HT-29 (cell line): ENCODE measurements around the gene JUN. TPM values are rescaled to one million over a fixed set of nuclear protein-coding genes. Genes with fewer than 3 reads are reported as not detected.

ENCODE experiments used
- DNase-seq: peaks from one replicate; pipeline ENCODE4 v3.0.0-alpha.2; 2015; ENCODE audit warnings: low spot score
- total RNA-seq: library from RNA; depleted of rRNA; stranded (reverse); fragments of >200 nt; shearing (Covaris generic); gene quantifications from 2 replicates; pipeline ENCODE4 v1.2.3, GENCODE V29; 2014; rRNA removed

Gene JUN
- total RNA-seq = 531 and 547 TPM in 2 replicates

DNA sequence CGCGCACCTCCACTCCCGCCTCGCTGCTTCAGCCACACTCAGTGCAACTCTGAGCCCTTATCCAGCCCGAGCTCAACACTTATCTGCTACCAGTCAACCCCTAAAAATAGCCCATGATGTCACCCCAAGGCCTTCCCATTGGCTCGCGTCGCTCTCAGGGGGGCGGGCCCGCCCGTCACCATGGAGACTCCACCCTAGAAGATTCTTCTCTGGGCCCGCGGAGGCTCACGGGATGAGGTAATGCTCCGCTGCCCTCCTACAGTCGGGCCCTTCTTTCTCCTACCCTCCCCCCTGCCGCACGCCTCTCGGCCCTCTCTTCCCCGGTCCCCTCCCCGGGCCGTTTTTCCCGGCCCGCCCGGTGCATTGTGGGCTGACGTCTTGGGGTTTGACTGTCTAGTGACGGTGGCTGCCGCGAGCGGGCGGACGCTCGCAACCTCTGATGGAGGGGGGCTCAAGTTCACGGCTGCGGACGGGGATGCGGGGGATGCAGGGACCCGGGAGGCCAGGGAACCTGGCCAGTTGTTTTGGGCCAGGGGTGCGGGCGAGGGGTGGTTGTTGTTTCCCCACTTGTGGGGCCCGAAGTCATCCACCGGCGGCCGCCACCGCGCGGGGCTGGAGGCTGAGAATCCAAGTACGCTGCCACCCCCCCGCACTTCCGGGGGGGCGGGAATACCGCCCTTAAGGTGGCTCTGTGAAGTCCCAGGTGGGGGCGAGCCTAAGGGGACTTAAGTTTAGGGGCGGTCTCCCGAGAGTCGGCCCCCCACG is at the start of gene JUN:
Gene JUN (minus strand): TSS at position 55 of the 765 bp plus-strand sequence. CDS start 977 bp downstream, outside the sequence.
- DNase-seq = peak; percentile 100

- DNase-seq = no peak
Observed at GRCh38 chr1:58833166-58833565, 49.3 kb upstream of the JUN start.

GRCh38 chr1:58830291-58830690 is 46.4 kb upstream of the JUN start:
- DNase-seq = no peak

- DNase-seq = no peak
Observed at GRCh38 chr1:58829866-58830265, 46.0 kb upstream of the JUN start.

GRCh38 chr1:58827298-58827697 is 43.5 kb upstream of the JUN start:
- DNase-seq = no peak

GRCh38 chr1:58824753-58825389 is 41.0 kb upstream of the JUN start:
- DNase-seq = peak; percentile 57

DNA sequence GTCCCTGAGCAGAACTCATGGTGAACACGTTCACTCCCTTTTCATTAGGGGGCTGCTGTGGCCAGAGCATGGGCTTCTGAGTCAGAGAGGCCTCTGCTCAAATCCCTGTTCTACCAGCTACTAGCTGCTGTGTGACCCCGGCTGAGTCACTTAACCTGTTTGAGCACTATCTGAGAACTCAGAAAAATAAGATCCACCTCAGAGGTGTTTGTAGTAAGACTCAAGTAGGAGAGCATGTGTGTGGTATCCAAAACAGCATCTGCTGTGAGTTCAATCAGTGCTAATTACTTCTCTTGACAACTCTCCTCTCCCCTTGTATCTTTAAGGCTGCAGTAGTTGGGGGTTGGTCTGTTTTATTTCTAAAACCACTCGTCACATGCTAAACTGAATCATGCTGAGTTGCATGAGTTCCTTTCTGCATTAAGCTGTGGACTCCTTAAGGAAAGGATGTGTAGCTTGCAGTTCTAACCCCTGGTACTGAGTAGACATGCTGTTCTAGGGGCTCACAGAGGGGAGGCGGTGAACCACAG is 39.7 kb upstream of the JUN start:
- peak; percentile 79 for DNase-seq

DNA sequence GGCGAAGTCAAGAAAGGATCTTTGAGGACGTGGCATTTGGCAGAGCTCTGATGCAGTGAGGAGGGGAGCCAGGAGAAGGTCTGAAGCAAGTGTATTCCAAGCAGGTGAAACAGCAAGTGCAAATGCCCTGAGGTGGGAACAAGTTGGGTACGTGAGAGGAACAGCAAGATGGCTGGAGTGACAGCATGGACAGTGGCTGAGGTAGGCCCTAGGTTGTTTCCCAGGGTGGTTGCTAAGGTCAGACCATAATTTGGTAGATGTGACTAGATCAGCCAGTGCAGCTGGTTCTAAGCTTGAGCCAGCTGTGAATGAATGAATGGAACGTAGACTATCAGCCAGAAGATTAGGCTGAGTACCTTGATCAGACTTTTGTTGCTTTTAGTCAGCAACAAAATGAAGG is 37.5 kb upstream of the JUN start:
- no peak for DNase-seq

DNA sequence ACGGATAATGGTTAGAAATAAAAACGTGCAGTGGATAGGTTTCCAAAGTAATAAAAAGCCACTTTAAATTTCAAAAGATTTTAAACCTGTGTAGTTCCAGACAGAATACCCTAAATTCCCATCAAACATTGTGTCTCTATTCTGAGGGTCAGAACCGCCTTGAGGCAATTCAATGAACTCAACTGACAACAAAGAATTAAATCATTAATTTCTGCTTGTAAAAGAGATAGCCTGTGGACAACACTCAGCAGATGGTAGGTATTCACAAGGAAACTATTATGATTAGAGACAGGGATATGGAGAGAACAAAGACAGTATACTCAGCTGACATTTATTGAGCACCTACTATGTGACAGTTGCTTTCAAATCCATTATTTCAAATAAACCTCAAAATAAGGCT is 35.1 kb upstream of the JUN start:
- no peak for DNase-seq

DNA sequence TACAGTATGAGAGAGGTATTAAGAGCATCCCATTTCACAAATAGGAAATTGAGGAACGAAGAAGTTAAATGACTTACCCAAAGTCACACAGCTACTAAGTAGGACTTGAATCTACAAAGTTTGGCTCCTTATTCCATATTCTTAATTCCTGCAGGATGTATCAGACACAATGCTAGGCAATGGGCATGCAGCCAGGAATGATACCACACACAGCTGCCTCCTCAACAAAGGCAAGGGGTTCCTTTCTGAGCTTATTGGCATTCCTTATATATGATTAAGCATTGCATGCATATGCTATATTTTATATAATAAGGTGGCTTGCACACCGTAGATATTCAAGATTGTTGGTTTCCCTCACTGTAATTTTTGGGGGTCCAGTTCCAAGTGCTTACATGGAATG is 34.2 kb upstream of the JUN start:
- no peak for DNase-seq

DNA sequence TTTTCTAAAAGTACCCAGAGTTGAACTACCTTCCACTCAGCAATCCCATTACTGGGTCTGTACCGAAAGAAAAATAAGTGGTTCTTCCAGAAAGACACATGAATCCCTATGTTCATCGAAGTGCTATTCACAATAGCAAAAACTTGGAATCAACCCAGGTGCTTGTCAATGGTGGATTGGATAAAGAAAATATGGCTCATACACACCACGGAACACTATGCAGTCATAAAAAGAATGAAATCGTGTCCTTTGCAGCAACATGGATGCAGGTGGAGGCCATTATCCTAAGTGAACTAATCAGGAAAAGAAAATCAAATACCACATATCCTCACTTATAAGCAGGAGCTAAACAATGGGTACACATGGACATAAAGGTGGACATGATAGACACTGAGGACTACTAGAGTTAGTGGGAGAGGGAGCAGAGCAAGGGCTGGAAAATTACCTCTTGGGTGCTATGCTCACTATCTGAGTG is 32.9 kb upstream of the JUN start:
- peak; percentile 28 for DNase-seq

GRCh38 chr1:58816072-58816746 is 32.4 kb upstream of the JUN start:
- peak; percentile 92 for DNase-seq

GRCh38 chr1:58815686-58816071 is 31.8 kb upstream of the JUN start:
- DNase-seq = peak; percentile 80

DNA sequence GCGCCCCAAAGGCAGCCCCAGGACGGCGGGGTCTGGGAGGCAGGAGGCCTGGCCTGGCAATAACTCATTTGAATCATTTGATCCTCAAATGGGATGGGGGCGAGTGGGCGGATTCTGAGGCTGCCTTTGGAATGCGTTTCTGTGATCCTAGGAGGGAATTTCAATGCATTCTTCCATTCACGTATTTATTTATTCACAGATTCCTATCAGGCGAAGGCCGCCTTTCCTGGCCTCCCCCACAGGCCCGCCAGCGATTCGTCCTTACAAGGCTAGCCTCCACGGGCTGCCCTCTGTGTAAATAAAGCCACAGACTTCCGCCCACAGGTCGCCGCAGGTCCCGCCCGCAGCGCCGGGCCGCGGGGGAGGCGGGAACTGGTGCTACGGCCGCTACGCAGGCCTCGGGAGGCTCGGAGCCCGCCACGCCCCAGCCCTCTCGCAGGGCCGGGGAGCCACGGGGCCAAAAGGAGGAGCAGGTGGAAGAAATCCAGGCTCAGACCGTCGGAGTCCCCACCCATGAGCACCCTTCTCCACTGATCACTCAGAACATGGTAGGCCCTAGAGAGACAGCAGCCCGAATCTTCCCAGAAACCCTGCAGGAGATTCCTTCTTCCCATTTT is 31.3 kb upstream of the JUN start:
- peak; percentile 95 for DNase-seq

DNA sequence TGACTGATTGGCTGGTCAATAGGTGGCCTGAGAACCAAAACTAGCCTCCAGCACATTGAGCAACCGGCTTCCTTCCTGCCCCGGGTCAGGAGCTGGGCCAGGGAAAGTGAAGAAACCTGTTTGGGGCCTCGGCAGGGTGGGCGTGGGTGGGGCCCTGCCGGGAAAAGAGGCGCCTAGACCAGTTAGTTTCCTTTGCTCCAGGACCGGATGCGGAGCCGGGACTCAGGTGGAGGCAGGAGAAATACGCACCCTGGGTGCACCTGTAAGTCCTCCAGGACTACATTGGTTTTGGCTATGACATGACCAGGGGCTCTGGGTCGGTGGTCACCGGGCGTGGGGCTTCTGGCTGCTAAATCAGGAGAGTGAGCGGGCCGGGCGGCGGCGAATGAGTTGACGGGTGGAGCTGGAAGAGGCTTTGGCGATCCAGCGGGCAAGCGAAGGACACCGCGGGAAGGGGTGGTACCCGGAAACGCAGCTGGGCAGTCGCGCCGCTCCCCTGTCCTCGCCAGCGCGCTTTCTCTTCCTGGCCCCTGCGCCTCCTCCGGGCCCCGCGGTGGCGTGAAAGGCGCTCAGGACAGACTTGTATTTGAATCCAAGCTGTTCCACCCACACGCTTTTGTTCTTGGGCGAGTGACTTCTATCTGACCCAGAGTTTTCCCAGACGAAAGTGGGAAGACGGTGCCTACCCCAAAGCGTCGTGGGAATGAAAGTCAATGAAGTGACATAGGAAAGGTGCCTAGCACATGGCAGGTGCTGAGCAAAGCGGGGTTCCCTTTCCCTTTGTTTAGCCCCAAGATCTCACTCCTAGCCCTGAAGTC is 30.6 kb upstream of the JUN start:
- DNase-seq = peak; percentile 92

DNA sequence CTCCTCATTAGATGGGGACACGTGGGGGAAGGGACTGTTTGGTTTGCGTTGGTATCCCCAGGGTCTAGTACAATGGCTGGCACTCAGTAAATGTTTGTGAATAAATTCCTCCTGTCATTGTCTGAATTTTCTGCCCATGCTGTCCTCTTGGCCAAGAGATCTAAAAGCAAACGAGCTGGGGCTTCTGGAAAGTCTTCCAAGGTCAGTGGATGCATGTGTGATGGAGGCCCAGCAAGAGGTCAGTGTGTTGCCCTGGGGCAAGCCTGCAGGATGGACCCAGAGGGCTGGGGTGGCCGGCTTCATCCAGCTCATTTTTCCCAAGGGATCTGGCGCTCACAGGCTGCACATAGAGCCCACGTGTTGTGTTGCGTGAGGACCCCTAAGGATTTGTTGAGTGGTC is 30.0 kb upstream of the JUN start:
- DNase-seq = no peak

DNA sequence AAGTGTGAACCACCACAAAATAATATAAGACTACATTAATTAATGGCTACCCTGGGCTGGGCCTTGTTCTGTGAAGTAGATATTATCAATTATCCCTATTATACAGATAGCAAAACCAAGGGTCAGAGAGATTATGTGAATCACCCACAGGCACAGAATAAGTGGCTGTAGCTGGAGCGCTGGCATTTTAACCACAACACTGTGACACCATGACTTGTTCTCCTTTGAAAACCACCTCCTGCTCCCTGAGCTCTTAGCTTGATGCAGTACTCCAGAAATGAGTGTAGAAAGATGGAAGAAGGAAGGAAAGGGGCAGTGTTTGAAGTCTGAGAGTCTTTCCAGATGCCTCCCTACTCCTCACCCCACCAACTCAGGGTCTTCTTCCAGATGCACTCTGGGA is 29.5 kb upstream of the JUN start:
- no peak for DNase-seq

DNA sequence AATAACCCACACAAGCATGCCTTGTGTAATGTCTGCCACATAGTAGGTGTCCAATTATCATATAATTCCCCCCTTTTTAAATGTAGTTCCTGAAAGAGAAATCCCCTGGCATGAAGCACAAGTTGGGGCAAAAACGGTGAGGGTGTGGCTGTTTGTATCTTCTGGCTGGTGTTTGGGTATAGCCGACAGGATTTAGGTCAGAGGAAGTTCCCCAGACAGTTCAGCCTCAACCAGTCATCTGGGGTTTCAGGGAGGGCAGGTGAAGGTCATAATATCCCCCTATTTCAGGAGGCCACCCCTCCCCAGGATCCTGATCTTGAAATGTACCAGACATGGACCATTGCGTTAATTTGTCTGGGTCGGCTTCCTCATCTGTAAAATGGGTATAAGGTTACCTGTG is 29.1 kb upstream of the JUN start:
- DNase-seq = no peak

DNA sequence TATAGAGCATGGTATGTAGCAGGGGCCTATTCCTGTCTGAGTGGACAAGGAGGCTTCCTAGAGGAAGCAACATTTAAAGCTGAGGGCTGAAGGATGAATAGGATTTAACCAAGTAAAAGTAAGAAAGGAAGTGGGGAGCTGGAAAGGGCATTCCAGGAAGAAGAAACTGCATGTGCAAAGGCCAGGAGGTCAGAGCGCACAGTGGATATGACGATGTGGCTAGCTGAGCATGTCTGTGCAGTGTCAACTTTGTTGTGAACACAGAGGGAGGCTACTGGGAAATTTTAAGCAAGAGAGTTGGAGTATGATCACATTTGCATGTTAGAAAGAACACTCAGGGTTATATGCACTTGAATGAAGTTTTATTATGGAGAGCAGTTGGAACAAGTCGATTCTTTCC is 28.6 kb upstream of the JUN start:
- DNase-seq = no peak

DNA sequence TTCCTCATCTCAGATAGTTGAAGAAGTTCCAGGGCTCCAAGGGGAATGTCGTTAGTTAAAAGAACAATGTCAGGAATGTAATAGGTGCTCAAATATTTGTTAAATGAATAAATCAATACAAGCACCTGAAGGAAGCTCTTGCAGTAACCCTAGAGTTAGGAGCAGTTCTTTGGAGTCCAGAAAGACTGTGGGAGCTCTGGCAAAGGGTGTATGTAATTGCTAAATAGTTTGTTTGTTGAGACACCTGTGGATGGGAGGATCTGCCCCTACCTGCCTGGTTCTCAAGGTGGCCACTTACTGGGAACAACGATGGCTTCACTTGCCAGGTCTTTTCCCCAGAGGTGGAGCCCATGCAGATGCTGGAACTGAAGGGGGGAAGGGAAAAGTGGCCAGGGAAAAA is 27.5 kb upstream of the JUN start:
- no peak for DNase-seq
